ENCODE measurements around the gene SAGE1. TPM values are rescaled to one million over a fixed set of nuclear protein-coding genes. Genes with fewer than 3 reads are reported as not detected.

The SAGE1 gene
- total and polyA plus RNA-seq, 2 of the 8 experiments (the other 6 are each of a cell fraction or from before 2014, with no cell fraction given): not detected

GRCh38 chrX:135914404-135914803, 20.9 kb downstream of the SAGE1 start (continued):
- TF ChIP-seq CHD7 (IDR thresholded peaks at IDR 0.05; ENCODE audit: insufficient replicate concordance, low read length): no peak
- TF ChIP-seq BRCA1 (IDR thresholded peaks at IDR 0.05; ENCODE audit: low read depth, low read length): no peak
- no peak for TF ChIP-seq ASH2L (IDR thresholded peaks at IDR 0.05; ENCODE audit: low read length)
- no peak for TF ChIP-seq EGR1 (IDR thresholded peaks at IDR 0.05; ENCODE audit: borderline replicate concordance, low read depth, low read length)
- no peak for TF ChIP-seq CEBPB (IDR thresholded peaks at IDR 0.05; ENCODE audit: low read depth, low read length)
- TF ChIP-seq TEAD4 (IDR thresholded peaks at IDR 0.05; ENCODE audit: low read depth, low read length): no peak
- TF ChIP-seq SP1 (IDR thresholded peaks at IDR 0.05; ENCODE audit: low read depth, low read length): no peak
- TF ChIP-seq, protein P1, sequence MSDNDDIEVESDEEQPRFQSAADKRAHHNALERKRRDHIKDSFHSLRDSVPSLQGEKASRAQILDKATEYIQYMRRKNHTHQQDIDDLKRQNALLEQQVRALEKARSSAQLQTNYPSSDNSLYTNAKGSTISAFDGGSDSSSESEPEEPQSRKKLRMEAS (IDR thresholded peaks at IDR 0.05): no peak
